A172 (cell line): ENCODE results near the gene RAPGEF6. TPM values are rescaled to one million over a fixed set of nuclear protein-coding genes. Genes with fewer than 3 reads are reported as not detected.
"Not testable (repeated sequence)": the region's sequence is repeated elsewhere in the genome, so short reads cannot be mapped to it uniquely, and the experiment has no call there.

Source experiments
- DNase-seq: peaks from one replicate; pipeline ENCODE4 v3.0.0-alpha.2; 2015; ENCODE audit warnings: low spot score
- total RNA-seq: library from RNA; depleted of rRNA; stranded (reverse); fragments of >200 nt; shearing (Covaris generic); gene quantifications from 2 replicates; pipeline ENCODE4 v1.2.3, GENCODE V29; 2014

RAPGEF6 gene
- total RNA-seq, 1 experiment from 2014 or later, result 14.1 TPM

DNA sequence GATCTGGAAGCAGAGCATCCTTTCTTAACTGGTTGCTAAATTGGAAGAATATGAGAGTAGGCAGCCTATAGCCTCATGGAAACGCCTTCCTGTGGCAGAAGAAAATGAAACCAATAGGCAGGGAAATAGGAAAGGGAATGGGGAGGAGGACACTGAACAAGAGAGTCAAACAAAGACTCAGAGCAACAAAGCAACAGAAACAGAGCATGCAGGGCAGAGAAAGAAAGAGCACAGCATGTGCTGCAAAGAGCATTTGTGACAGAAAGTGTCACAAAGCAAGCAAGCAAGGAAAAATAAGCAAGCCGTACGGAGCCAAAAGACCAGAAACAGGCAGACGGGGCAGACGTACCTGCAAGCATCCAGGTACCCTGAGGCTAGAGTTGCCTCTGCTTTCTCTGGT lies 123.1 kb downstream of the RAPGEF6 start:
- DNase-seq, result no peak

DNA sequence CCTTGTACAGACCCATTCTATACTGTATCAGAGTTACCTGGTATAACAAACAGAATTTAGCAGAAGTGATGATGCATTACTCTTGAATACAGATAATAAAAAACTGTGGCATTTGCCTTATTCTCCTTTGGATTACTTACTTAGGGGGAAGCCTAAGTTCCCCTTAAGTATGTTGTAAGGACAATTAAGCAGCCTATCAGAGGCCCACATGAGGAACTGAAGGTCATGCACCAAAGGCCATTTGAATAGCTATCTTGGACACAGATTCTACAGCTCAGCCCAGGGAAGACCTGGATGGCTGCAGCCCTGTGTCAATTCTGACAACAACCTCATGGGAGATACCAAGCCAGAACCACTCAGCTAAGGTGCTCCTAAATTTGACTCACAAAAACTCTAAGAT lies 125.2 kb downstream of the RAPGEF6 start:
- DNase-seq, result no peak

DNA sequence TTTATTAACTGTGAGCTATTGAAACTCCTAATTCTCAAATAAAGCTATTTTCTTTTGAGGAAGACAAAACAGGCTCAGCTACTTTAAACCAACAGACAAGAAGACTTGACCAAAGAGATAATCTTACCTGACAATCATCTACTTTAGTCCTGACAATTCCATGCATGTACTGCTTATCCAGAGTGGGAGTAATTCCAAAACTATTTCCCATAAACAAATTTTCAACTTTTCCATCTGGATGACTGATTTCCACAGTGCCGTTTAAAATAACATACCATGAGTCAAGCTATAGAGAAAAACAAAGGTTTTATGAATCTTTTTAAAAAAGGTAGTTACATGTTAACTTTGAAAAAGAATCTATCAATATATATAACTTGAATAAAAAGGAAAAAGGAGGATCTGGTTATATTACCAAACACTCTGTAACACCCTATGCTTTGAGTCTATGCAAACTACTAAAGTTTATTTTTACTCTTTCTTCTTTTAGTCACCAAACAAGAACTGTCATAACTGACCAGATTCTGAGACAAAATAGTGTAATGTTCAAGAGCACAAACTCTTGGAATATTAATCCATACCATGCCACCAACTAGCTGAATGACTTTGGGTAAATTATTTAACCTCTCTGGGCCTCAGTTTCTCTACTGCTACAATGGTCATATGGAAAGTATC lies 129.7 kb downstream of the RAPGEF6 start:
- no peak for DNase-seq

DNA sequence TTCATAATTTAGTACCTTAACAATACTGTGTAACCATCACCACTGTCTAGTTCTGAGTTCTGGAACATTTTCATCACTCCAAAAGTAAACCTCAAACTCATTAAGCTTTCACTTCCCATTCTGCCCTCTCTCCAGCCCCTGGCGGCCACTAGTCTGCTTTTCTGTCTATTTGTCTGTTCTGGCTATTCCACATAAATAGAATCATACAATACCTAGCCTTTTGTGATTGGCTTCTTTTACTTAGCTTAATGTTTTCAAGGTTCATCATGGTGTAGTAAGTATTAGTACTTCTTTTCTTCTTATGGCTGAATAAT lies 138.7 kb downstream of the RAPGEF6 start:
- no peak for DNase-seq

DNA sequence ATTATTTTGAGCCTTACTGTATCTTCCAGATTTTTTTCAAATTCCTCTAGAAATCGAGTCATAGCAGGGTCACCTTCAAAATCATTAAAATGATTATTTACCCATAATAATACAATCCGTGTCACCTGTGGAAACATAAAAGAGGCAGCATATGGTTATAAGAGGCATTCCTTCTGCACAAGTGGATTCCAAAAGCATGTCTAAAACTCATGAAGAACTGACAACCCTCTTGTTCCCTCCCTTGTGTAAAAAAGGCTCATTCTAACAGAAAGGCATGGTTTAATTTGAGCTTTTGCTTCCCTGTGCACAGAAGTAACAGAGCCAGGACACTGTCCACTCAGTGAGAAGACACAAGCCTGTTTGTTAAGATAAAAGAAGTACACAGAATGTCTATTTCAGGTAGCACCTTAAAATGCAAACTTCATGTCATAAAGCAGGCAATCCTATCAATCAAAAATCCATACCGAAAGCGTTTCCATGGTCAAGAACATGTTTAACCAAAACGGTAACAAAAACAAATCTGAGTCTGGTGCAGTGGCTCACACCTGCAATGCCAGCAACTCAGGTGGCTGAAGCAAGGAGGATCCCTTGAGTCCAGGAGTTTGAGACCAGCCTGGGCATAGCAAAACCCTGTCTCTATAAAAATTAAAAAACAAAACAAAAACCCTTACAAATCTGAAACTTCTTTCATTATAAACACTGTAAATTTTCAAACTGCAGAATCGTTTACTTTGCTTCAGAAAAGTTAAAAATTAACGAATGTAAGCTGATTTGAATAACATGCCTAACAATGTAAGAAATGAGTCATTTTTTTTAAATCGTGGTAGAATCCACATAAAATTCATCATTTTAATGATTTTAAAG lies 139.3 kb downstream of the RAPGEF6 start:
- DNase-seq, result no peak

DNA sequence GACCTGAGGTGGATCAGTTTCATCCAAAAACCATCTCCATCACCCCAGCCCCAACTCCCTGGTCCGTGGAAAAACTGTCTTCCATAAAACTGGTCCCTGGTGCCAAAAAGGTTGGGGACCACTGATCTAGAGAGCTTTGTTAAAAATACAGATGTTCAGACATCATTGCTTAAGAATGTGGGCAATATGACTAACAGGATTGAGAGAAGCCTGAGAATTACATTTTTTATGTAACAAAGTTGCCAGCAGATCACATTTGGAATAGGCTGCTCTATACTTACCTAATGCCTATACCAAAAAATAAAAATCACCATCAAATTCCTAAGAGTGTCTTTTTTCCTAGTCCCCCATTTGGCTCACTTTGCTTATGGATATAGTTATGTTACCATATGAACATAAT lies 143.3 kb downstream of the RAPGEF6 start:
- no peak for DNase-seq

DNA sequence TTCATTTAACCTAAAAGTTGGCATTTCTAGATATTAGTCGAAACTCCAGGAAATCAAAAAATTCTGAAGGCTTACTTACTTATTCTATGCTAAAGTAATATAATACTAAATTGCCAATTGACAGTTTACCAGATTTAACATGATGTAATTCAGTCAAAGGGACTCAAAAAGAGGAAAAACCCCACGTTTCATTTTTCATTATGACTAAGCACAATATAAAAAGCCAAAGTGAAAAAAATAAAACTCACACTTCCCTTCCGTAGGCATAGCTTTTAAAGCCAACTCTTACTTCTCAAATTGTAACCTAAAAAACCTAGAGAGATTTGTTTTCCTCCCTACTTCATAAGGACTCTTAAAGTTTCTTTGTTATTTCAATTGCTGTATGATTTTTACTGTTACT lies 146.6 kb downstream of the RAPGEF6 start:
- DNase-seq, result no peak

DNA sequence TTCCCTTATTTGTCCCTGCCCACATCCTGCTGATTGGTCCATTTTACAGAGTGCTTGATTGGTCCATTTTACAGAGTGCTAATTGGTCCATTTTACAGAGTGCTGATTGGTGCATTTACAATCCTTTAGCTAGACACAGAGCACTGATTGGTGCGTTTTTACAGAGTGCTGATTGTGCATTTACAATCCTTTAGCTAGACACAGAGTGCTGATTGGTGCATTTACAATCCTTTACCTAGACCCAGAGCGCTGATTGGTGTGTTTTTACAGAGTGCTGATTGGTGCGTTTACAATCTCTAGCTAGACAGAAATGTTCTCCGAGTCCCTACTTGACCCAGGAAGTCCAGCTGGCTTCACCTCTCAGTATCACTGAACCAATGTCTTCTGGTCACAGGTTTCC lies 147.7 kb downstream of the RAPGEF6 start:
- DNase-seq, result not testable (repeated sequence)

DNA sequence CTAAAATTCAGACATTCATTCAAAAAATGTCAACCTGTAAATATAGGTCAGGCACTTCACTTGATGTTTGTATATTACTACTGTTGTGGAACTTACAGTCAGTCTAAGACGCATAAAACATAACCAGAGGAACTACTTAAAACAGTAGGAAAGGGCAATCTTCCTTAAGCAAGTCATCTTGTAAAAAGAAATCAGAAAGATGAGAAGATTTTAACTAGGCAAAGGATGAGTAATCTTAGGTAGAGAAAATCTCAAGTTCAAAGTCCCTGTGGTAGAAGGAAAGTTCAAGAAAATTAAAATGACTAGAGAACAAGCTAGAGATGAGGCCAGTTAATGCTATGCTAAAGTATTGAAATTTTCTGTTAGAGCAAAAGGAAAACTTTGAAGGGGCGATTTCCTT lies 152.4 kb downstream of the RAPGEF6 start:
- no peak for DNase-seq

DNA sequence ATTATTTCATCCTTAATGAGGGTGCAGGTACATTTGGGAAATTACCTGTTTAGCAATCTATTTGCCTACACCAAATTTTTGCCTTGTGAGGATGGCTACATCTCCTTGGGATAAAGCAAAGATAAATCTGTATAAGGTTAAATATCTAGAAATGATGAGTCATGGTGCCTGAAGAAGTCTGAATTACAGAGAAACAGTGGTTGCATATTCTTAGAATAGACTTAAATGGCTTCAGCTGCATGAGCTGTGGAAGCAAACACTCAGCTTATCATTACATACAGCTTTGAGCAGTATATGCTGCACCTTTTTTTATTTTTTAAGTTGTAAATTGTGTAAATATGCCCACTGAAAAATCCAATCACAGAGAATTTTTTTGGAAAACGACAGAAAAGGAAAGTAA lies 153.5 kb downstream of the RAPGEF6 start:
- DNase-seq, result no peak

DNA sequence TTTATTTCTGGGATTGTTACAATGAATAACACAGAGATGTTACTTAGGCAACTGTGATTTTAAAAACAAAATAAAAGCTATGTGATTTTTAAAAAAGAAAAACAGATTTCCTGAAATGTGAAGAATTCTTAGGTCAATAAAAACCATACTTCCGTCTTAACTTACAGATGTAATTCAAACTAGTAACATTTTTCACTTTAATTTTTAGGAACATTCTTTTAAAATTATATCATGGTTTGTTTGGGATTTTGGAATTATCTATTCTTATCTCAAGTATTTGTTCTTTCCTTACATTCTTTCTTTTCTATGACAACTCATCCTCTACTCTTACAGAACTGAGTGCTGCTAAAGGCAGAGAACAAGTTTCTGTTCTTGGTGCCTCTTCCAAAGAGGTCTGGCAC lies 159.5 kb downstream of the RAPGEF6 start:
- DNase-seq, result no peak

DNA sequence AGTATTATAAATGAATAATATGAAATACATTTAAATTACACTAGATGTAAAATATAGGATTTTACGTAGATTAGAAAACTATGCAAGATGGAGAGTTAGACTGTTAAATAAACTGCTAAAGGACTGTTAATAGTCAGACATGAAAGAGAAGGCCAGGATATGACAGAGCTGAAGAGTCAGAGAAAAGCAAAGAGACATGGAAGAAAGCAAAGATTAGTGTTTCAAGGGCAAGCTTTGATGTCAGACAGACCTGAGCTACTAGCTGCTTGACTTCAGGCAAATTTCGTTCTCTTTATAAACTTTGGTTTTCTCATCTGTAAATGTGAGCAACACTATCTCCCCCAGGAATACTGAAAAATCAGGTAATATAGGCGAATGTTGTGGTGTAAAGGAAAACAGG lies 161.3 kb downstream of the RAPGEF6 start:
- no peak for DNase-seq

DNA sequence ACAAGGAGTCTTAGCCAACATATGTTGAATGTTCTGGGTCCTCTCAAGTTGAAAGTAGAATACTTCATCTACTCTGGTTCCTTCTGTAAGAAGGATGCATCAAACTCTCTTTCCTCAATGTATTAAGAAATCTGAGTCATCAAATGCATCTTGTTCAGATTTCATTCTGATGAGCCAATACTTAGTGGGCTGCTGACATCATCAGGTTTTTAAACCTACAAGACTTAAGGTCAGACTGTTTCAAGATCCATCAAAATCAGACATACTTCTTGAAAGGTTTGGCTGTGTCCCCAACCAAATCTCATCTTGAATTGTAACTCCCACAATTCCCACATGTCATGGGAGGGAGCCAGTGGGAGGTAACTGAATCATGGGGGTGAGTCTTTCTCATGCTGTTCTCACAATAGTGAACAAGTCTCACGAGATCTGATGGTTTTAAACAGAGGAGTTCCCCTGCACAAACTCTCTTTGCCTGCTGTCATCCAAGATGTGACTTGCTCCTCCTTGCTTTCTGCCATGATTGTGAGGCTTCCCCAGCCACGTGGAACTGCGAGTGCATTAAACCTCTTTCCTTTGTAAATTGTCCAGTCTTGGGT lies 168.8 kb downstream of the RAPGEF6 start:
- peak; percentile 50 for DNase-seq

DNA sequence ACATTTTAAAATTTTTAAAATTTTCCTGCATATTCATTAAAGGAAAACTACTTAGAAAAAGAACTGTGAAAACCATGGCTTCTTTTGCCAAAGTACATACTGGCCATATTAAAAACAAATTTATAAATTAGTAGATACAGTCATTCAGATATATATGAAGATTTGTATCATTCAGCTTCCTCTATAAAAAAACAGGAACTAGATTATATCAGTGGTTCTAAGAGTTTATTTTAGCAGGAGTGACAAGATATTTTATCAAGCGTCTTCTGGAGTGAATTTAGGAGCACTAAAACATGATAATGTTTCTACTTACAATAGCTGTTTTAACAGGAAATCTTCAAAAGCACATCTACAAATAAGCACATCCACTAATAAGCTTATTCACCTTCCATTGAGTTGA lies 171.4 kb downstream of the RAPGEF6 start:
- no peak for DNase-seq

DNA sequence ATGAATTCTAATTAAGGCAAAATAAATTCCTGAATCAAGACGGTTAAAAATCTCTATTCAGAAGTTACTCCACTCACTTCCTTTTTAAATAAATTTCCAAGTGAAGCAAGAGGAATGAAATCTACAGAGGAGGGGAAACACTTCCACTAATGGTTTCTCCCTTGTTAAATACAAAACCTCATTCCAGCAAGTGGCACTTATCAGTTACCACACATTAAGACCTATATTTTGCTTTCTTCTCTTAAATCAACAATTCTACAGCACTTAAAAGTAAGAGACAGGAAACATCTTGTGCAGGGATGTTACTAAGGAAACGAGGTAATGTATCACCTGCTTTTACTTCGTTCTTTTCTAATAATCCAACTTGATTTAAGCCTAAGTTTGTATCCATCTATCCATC lies 172.6 kb downstream of the RAPGEF6 start:
- no peak for DNase-seq

DNA sequence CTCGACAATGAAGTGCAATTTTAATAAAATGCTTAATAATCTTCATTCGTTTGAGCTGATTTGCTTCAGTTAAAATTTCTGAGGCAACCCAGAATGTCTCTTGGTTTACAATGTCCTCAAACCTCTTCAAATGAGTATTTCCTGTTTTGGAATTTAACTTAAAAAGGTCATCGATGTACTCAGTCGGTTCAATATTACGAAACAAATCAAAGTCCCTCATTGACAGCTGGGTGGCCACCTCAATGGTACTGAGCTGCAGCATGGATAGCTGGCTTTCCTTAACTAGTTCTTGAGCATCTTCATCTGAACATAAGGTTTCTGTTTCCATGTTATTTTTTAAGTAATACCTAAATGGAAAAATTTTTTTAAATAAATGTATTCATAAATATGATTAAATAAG lies 173.3 kb downstream of the RAPGEF6 start:
- DNase-seq, result no peak

DNA sequence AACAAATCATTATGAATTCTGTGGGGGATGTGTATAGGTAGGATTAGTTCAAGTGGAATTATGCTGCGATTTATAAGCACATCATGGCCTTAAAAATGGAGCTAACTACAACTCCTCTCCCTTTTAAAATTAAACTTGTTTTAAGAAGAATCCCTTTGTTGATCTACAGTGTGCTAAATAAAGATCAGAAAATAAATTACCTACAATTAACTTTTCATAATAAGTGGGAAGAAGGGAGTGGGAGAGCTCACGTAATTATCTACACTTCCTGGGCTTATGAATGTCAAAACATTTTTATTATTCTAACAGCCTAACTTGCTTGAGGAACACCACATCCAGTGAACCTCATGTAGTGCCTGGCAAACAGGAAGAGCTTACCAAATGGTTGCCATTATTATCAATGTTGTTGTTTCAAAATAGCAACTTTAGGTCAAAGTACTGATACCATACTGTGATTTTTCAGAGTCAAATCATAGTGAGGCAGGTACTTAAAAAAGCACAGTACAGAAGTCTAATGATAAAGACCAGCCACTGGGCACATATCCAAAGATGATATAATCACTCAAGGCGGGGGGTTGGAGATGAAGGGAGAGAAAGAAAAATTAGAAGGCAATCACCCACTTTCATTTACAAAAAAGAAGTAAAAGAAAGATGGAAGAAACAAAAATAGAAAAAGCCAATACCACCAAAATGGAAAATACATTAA lies 174.0 kb downstream of the RAPGEF6 start:
- DNase-seq, result no peak

DNA sequence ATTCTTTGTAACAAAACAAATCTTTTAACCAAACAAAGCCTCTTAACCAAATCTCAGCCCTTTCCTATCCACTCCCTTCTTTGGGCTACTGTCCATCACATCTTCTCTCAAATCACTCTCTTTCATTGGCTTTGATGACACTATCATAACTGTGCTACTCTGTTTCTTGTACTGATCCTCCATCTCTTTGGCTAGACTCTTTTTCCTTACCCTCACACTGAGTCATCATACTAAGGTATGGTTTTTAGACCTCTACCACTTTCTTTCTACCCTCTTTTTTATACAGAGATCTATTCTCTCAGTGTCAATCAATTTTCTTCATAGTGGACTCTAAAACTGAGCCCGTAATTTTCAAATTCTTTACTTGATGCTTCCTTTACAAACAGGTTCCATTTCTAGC lies 174.9 kb downstream of the RAPGEF6 start:
- no peak for DNase-seq

DNA sequence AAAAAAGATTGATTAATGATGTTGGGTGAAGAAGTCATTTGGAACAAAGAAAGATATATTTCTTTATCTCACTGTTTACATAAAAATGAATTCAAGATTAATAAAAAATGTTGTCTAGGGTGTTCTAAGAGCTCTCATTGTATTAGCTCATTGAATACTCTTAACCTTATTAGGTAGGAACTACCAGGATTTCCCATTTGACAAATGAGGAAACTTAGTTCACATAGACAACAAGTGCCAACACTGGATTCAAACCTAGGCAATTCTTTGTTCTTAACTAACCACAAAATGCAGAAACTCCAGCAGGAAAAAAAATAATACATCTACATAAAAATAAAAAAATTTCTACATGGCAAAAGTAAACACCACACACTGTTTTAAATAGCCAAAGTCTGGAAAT lies 175.8 kb downstream of the RAPGEF6 start:
- DNase-seq, result no peak

DNA sequence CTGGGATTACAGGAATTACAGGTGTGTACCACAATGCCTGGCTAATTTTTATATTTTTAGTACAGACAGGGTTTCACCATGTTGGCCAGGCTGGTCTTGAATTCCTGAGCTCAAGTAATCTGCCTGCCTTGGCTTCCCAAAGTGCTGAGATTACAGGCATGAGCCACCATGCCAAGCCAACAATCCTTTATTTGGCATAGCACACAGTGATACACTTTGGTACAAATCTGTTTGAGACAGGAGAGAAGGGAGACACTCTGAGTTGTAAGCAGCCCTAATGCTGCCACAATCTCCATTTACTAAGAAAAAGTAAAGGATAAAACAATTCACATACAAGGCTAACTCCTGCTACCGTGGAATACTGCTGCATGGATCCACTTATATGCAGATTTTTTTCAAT lies 177.8 kb downstream of the RAPGEF6 start:
- no peak for DNase-seq

DNA sequence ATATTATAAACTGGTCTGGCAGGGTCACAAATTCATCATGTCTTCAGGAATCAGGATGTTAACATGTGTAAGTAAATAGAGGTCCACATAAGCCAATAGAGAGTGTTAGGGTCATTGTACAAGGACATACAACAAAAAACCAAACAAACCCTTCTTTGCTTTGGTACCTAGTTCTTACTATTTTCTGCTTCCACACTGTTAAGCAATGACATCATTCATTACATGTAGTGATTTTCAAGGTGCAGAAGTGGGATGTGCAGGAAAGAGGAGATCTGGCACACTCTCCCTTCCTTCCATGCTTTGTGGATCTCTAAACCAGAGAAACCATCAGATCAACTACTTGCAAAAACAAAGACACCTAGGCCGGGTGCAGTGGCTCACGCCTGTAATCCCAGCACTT lies 184.1 kb downstream of the RAPGEF6 start:
- no peak for DNase-seq

DNA sequence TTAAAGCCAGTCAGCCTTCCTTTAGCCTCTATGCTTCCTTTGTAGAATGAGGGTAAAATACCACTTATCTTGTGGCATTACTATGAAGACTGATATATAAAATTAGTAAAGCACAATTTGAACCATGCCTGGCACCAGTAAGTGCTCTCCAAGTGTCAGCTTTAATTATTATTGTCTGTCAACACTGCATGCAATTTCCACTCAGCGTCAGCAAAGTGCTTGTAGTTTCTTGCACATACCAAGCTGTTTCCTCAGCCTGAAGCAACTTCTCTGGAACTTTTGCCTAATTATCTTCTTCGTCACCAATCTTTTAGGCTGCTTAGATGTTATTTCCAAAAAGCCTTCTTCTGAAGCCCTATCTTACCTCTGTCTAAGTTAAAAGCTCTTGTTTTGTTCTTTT lies 193.8 kb downstream of the RAPGEF6 start:
- no peak for DNase-seq

DNA sequence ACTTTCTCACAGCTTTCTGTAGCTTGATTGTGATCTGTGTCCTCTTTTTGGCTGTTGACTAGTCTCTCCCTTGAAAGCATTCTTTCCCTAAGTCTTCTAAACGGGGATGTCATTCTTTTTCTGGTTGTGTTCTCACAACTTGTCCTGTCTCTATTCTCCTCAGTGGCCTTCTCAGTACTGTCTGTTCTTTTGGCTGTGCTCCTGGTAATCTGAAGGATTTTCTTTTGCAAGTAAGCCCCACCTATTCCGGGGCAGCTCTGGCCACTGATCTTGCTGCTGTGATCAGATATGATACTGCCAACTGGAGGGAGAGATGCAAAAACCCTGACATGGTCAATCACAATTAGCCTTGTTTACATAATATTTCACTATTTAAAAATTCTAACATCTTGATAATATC lies 198.9 kb downstream of the RAPGEF6 start:
- no peak for DNase-seq
